Smooth muscle cell (in vitro differentiated cells): ENCODE results near the gene ZNF765. TPM values are rescaled to one million over a fixed set of nuclear protein-coding genes. Genes with fewer than 3 reads are reported as not detected.
"Not testable (repeated sequence)": the region's sequence is repeated elsewhere in the genome, so short reads cannot be mapped to it uniquely, and the experiment has no call there.

Source experiments
- DNase-seq: peaks from one replicate; lab custom pipeline; 2025; ENCODE audit not compliant: unreplicated experiment; lab: John Stamatoyannopoulos, UW
- H2AFZ ChIP-seq: fragments of 200-600 bp; sonication (generic); 2 replicates; pipeline ENCODE4 v1.6.0; 2016; ENCODE audit warnings: antibody characterized with exemption, low read depth, mild to moderate bottlenecking
- H3F3A ChIP-seq: fragments of 200-600 bp; sonication (generic); 2 replicates; pipeline ENCODE4 v1.6.0; 2017; ENCODE audit warnings: antibody characterized with exemption, low read depth
- H3K27ac ChIP-seq: fragments of 200-600 bp; sonication (generic); 2 replicates; pipeline ENCODE4 v1.5.1; 2016; ENCODE audit warnings: low read depth, mild to moderate bottlenecking
- H3K27me3 ChIP-seq: fragments of 200-600 bp; sonication (generic); 2 replicates; pipeline ENCODE4 v1.6.1; 2016; ENCODE audit warnings: low read depth, mild to moderate bottlenecking
- H3K36me3 ChIP-seq: fragments of 200-600 bp; sonication (generic); 2 replicates; pipeline ENCODE4 v1.5.1; 2016; ENCODE audit warnings: low read depth
- H3K4me1 ChIP-seq: fragments of 200-600 bp; sonication (generic); 2 replicates; pipeline ENCODE4 v1.5.1; 2016; ENCODE audit warnings: low read depth
- H3K4me2 ChIP-seq: fragments of 200-600 bp; sonication (generic); 2 replicates; pipeline ENCODE4 v1.6.0; 2016; ENCODE audit warnings: mild to moderate bottlenecking
- H3K4me3 ChIP-seq: fragments of 200-600 bp; sonication (generic); 2 replicates; pipeline ENCODE4 v1.5.1; 2016; ENCODE audit warnings: mild to moderate bottlenecking
- H3K79me2 ChIP-seq: fragments of 200-600 bp; sonication (generic); 2 replicates; pipeline ENCODE4 v1.6.0; 2016; ENCODE audit warnings: low read depth, mild to moderate bottlenecking
- H3K9ac ChIP-seq: fragments of 200-600 bp; sonication (generic); 2 replicates; pipeline ENCODE4 v1.6.0; 2016; ENCODE audit warnings: low read depth
- H3K9me3 ChIP-seq: fragments of 200-600 bp; sonication (generic); replicated peaks from 2 replicates; pipeline ENCODE4 v1.5.1; 2016; ENCODE audit warnings: low read depth
- H4K20me1 ChIP-seq: fragments of 200-600 bp; sonication (generic); 2 replicates; pipeline ENCODE4 v1.6.0; 2016; ENCODE audit warnings: low read depth
- WGBS: methylation state at CpG from one replicate; pipeline ENCODE4 v1.1.7; 2016; ENCODE audit warnings: low lambda C conversion rate; 5-methylcytosine and 5-hydroxymethylcytosine counted together
- polyA plus RNA-seq: library from polyadenylated mRNA; unstranded; fragments of >200 nt; fragmentation: Nextera tagmentation; extraction: Ambion mirVana; gene quantifications from 2 replicates; pipeline ENCODE4 v1.2.1, GENCODE V29; 2016
- total RNA-seq: library from RNA; depleted of rRNA; stranded (reverse); fragments of >200 nt; gene quantifications from 2 replicates; pipeline ENCODE4 v1.2.3, GENCODE V29; 2014
- TF ChIP-seq, protein P1 (sequence below): fragments of 200-600 bp; sonication (generic); IDR thresholded peaks from 2 replicates; pipeline ENCODE4 v1.5.1; 2017; ENCODE audit warnings: borderline replicate concordance, mild to moderate bottlenecking, antibody characterized with exemption; ENCODE audit not compliant: insufficient read depth, poor library complexity, severe bottlenecking

Gene ZNF765
- total and polyA plus RNA-seq, 2 experiments from 2014 or later = 3.8 to 7.7 TPM

DNA sequence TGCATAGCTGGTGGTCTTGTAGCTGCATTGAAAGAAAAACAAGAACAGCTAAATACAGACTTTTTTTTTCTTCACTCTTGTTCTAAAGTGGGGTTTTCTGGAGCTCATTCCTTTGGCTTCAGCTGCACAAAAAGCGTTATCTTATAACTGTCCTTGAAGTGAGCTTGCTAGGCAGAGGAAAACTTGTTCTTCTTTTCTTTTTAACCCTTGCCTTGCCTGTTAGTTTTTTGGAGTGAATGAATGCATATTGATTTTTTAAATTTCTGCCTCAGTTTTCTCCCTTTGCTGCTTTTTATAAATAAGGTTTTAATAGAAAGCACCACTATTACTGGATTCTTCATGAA, 1.5 kb downstream of the ZNF765 start:
- WGBS = 0% methylated on average over 1 of the region's 1 CpG
- Histone ChIP-seq H3K27ac (no peak overlapping the region), H3F3A (peaks cover 9% of the 10 kb centered on the region), H2AFZ (no peak overlapping the region), H3K36me3 (no peaks in the 10 kb centered on the region), H3K4me3 (peak overlapping the region; percentile 100), H3K4me2 (peak overlapping the region; percentile 98), H3K4me1 (peaks cover 12% of the 10 kb centered on the region), H4K20me1 (peaks cover 6% of the 10 kb centered on the region), H3K27me3 (no peaks in the 10 kb centered on the region), H3K9ac (no peak overlapping the region), H3K9me3 (no peaks in the 10 kb centered on the region), H3K79me2 (peaks cover 34% of the 10 kb centered on the region)
- TF ChIP-seq, protein P1, sequence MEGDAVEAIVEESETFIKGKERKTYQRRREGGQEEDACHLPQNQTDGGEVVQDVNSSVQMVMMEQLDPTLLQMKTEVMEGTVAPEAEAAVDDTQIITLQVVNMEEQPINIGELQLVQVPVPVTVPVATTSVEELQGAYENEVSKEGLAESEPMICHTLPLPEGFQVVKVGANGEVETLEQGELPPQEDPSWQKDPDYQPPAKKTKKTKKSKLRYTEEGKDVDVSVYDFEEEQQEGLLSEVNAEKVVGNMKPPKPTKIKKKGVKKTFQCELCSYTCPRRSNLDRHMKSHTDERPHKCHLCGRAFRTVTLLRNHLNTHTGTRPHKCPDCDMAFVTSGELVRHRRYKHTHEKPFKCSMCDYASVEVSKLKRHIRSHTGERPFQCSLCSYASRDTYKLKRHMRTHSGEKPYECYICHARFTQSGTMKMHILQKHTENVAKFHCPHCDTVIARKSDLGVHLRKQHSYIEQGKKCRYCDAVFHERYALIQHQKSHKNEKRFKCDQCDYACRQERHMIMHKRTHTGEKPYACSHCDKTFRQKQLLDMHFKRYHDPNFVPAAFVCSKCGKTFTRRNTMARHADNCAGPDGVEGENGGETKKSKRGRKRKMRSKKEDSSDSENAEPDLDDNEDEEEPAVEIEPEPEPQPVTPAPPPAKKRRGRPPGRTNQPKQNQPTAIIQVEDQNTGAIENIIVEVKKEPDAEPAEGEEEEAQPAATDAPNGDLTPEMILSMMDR = no peak
- no peak for DNase-seq

DNA sequence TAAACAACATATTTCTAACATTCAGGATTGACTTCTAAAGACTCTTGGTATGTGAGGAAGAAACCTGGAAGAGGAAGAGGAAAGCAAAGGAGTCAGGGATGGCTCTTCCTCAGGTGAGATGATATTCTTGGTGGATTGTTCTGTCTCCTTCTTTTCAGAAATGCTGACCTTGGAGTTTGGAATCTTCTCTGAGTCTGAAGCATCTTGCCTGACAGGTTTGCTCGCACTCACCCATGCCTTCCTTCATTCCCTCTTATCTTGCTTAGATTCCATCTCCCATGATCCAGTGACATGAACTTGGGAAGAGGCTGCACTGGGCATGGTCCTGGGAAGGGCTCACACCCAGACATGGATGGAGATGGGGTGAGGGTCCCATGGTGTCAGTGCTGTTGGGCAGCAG, 3.0 kb downstream of the ZNF765 start:
- H3K27me3 ChIP-seq, H3K36me3 ChIP-seq, H3K9ac ChIP-seq, H3K27ac ChIP-seq, H3K4me3 ChIP-seq, H3K4me2 ChIP-seq, H2AFZ ChIP-seq, H3F3A ChIP-seq, H4K20me1 ChIP-seq, DNase-seq, H3K9me3 ChIP-seq: not testable (repeated sequence)
- WGBS = 81% methylated on average over 1 of the region's 1 CpG
- peaks cover 12% of the 10 kb centered on the region for H3K4me1 ChIP-seq
- H3K79me2 ChIP-seq = peaks cover 34% of the 10 kb centered on the region

DNA sequence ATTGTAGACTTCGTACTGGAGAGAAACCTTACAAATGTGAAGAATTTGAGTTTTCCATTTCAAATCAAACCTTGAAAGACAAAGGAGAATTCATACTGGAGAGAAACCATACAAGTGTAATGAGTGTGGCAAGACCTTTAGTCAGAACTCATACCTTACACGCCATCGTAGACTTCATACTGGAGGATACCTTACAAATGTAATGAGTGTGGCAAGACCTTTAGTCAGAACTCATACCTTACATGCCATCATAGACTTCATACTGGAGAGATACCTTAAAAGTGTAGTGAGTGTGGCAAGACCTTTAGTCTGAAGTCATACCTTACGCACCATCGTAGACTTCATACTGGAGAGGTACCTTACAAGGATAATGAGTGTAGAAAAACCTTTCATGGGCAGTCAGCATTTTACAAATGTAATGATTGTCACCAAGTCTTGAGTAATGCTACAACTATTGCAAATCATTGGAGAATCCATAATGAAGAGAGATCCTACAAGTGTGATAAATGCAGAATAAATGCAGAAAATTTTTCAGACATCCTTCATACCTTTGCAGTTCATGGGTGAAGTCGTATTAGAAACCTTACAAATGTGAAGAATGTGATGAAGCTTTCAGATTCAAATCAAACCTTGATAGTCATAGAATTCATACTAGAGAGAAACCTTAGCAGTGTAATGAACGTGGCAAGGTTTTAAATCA, 14.7 kb downstream of the ZNF765 start:
- peaks cover 38% of the 10 kb centered on the region for H3K9me3 ChIP-seq
- WGBS = 84% methylated on average over 7 of the region's 7 CpGs
- TF ChIP-seq, protein P1 = no peak

DNA sequence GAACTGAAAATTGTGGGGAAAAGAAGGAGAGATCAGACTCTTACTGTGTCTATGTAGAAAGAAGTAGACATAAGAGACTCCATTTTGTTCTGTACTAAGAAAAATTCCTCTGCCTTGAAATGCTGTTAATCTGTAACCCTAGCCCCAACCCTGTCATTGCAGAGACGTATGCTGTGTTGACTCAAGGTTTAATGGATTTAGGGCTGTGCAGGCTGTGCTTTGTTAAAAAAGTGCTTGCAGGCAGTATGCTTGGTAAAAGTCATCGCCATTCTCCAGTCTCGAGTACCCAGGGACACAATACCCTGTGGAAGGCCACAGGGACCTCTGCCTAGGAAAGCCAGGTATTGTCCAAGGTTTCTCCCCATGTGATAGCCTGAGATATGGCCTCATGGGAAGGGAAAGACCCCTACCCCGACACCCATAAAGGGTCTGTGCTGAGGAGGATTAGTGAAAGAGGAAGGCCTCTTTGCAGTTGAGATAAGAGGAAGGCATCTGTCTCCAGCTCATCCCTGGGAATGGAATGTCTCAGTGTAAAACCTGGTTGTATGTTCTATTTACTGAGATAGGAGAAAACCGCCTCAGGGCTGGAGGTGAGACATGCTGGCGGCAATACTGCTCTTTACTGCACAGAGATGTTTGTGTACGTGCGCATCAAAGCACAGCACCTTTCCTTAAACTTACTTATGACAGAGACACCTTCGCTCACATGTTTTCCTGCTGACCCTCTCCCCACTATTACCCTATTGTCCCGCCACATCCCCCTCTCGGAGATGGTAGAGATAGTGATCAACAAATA, 25.8 kb downstream of the ZNF765 start:
- H3K79me2 ChIP-seq, H3K4me2 ChIP-seq, H4K20me1 ChIP-seq, H3K27me3 ChIP-seq, H3K9ac ChIP-seq, H3K9me3 ChIP-seq, H3K4me1 ChIP-seq, H3K4me3 ChIP-seq, H3F3A ChIP-seq, H3K36me3 ChIP-seq, H2AFZ ChIP-seq, DNase-seq: not testable (repeated sequence)
- 41% methylated on average over 11 of the region's 11 CpGs for WGBS
- H3K27ac ChIP-seq = peak overlapping the region; percentile 13

More for the DNA sequence above, 14.7 kb downstream of the ZNF765 start:
- Histone ChIP-seq H3K27me3 (no peaks in the 10 kb centered on the region), H3K9ac (no peak overlapping the region), H3K79me2 (no peaks in the 10 kb centered on the region), H3F3A (no peaks in the 10 kb centered on the region), H3K27ac (no peak overlapping the region), H3K36me3 (peaks cover 44% of the 10 kb centered on the region), H3K4me3 (no peak overlapping the region), H4K20me1 (no peaks in the 10 kb centered on the region), H2AFZ (no peak overlapping the region), H3K4me1 (no peaks in the 10 kb centered on the region), H3K4me2 (no peak overlapping the region)
- DNase-seq = no peak
